SK-N-SH treated with all-trans-retinoic acid at 6 μM for 48 hours (cell line): ENCODE results near the gene RBM3.

Experiments
- ATAC-seq: fragments of 200-7000 bp; cut with Tn5 transposase; 3 replicates; pipeline ENCODE4 v1.9.1; 2020; ENCODE audit warnings: mild to moderate bottlenecking, moderate library complexity
- CREB5 ChIP-seq: fragments of 250-450 bp; sonication (Bioruptor Pico); IDR thresholded peaks from 2 replicates; pipeline ENCODE4 v1.5.1; 2020; ENCODE audit warnings: low read depth, mild to moderate bottlenecking, moderate library complexity
- CSDC2 ChIP-seq: fragments of 250-450 bp; sonication (Bioruptor Pico); IDR thresholded peaks from 2 replicates; pipeline ENCODE4 v1.5.0; 2020; ENCODE audit warnings: mild to moderate bottlenecking, moderate library complexity
- CSRNP3 ChIP-seq: fragments of 250-450 bp; sonication (Bioruptor Pico); IDR thresholded peaks from 2 replicates; pipeline ENCODE4 v1.5.1; 2021; ENCODE audit warnings: mild to moderate bottlenecking, moderate library complexity
- GLIS3 ChIP-seq: fragments of 250-450 bp; sonication (Bioruptor Pico); IDR thresholded peaks from 2 replicates; pipeline ENCODE4 v1.5.0; 2020; ENCODE audit warnings: mild to moderate bottlenecking, moderate library complexity
- POU6F1 ChIP-seq: fragments of 250-450 bp; sonication (Bioruptor Pico); IDR thresholded peaks from 2 replicates; pipeline ENCODE4 v1.8.0; 2021; ENCODE audit warnings: low read depth, mild to moderate bottlenecking, moderate library complexity, borderline replicate concordance
- PPARA ChIP-seq: fragments of 250-450 bp; sonication (Bioruptor Pico); IDR thresholded peaks from 2 replicates; pipeline ENCODE4 v1.5.0; 2020; ENCODE audit warnings: mild to moderate bottlenecking, borderline replicate concordance
- RARB ChIP-seq: fragments of 250-450 bp; sonication (Bioruptor Pico); IDR thresholded peaks from 2 replicates; pipeline ENCODE4 v1.8.0; 2021; ENCODE audit warnings: mild to moderate bottlenecking, moderate library complexity
- SNAI2 ChIP-seq: fragments of 250-450 bp; sonication (Bioruptor Pico); IDR thresholded peaks from 2 replicates; pipeline ENCODE4 v1.5.0; 2020; ENCODE audit warnings: mild to moderate bottlenecking, moderate library complexity
- TCF4 ChIP-seq: fragments of 250-450 bp; sonication (Bioruptor Pico); IDR thresholded peaks from 2 replicates; pipeline ENCODE4 v1.8.0; 2021; ENCODE audit warnings: mild to moderate bottlenecking, moderate library complexity, borderline replicate concordance
- TOX ChIP-seq: fragments of 250-450 bp; sonication (Bioruptor Pico); IDR thresholded peaks from 2 replicates; pipeline ENCODE4 v1.8.0; 2021; ENCODE audit warnings: mild to moderate bottlenecking, moderate library complexity, borderline replicate concordance
- TSHZ2 ChIP-seq: fragments of 250-450 bp; sonication (Bioruptor Pico); IDR thresholded peaks from 2 replicates; pipeline ENCODE4 v1.5.0; 2020; ENCODE audit warnings: mild to moderate bottlenecking, moderate library complexity
- ZFP3 ChIP-seq: fragments of 250-450 bp; sonication (Bioruptor Pico); IDR thresholded peaks from 2 replicates; pipeline ENCODE4 v1.5.0; 2020; ENCODE audit warnings: mild to moderate bottlenecking, moderate library complexity
- ZNF565 ChIP-seq: fragments of 450-650 bp; formaldehyde crosslinking; conservative IDR thresholded peaks from 2 replicates; pipeline ENCODE4 v1.5.0; 2020; ENCODE audit warnings: low read depth, mild to moderate bottlenecking, moderate library complexity
- ZNF8 ChIP-seq: fragments of 450-650 bp; formaldehyde crosslinking; IDR thresholded peaks from 2 replicates; pipeline ENCODE4 v1.5.0; 2020; ENCODE audit warnings: mild to moderate bottlenecking, moderate library complexity

Gene RBM3

GRCh38 chrX:48626401-48627298 is 52.4 kb downstream of the RBM3 start:
- TF ChIP-seq CSDC2 (CRISPR knock-in tag) (no peak), RARB (CRISPR knock-in tag) (no peak), POU6F1 (CRISPR knock-in tag) (no peak), ZNF565 (CRISPR knock-in tag) (no peak), TSHZ2 (CRISPR knock-in tag) (no peak), CSRNP3 (CRISPR knock-in tag) (no peak), TOX (CRISPR knock-in tag) (no peak), CREB5 (CRISPR knock-in tag) (no peak), SNAI2 (CRISPR knock-in tag) (no peak), ZFP3 (CRISPR knock-in tag) (no peak), TCF4 (CRISPR knock-in tag) (no peak), ZNF8 (CRISPR knock-in tag) (no peak), PPARA (CRISPR knock-in tag) (no peak), GLIS3 (CRISPR knock-in tag) (no peak)

More at GRCh38 chrX:48626401-48627298, 52.4 kb downstream of the RBM3 start:
- no peak for ATAC-seq
